Heart left ventricle (tissue), 13 donors: ENCODE measurements around the gene TEK.

ENCODE experiments used
- CTCF ChIP-seq, 12 donors: fragments of 200-600 bp; sonication (generic) in 4 of 12; IDR thresholded peaks; one replicate each; pipeline versions ENCODE4 v1.5.0 to v1.8.0; 2018 to 2022; ENCODE audit warnings: antibody characterized with exemption in 12 of 12, mild to moderate bottlenecking in 5 of 12
- POLR2A ChIP-seq, 2 donors: fragments of 450-650 bp; IDR thresholded peaks; one replicate each; pipeline ENCODE4 v1.6.1; 2017; ENCODE audit warnings: antibody characterized with exemption in 2 of 2, mild to moderate bottlenecking in 2 of 2, moderate library complexity in 2 of 2
- donor health status: ischemic (EF 13 %, LVEDD 7.1; RV severe dilation, severe dysfunction).
- donor health status: DM: no; HTN: yes; CAD: no.
- donor health status: DM: no; HTN: no; CAD: no.
- donor health status: ischemic (EF 25% LVEDD 6.9; RV normal size, moderate dysfunction).
- donor health status: ischemic (EF 25% LVEDD 5.7; RV mildly dilated, moderate dysfunction).
- donor health status: ischemic (EF 35%, LVEDD 5.7; RV mildly dilated, moderate dysfunction).
- donor health status: nonischemic (EF 11% LVEDD 7.7; RV severe dilation, severe dysfunction).
- donor health status: DM: yes; HTN: yes; CAD: no.
- donor health status: PGD.
- donor health status: ischemic (EF 29% LVEDD 5.4; RV normal size, mild dysfunction).
- donor health status: nonischemic (EF 23%, LVEDD 6.1; RV moderate dilation, normal function).

DNA sequence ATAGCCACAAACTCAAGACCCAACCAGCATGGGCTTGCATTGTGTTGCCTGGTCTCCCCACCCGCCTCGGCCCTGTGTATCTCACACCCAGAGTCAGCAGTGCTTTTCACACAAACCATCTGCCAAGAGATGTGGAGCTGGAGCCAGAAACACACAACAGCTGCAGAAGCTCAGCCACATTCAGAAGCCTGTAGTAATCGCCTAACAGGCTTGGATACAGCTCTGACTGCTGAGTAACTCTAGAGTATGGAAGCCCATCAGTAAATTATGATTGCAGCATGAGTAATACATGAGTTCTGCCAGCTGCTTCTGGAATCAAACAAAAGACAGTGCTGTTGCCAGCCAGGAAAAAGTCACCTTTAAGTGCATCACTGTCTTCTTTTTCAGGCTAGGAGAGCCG is 16.0 kb downstream of the TEK start:
- TF ChIP-seq CTCF (IDR thresholded peaks at IDR 0.05): no peak
- TF ChIP-seq POLR2A (IDR thresholded peaks at IDR 0.05): no peak
